ENCODE results near the gene SCYGR4.

Gene SCYGR4

DNA sequence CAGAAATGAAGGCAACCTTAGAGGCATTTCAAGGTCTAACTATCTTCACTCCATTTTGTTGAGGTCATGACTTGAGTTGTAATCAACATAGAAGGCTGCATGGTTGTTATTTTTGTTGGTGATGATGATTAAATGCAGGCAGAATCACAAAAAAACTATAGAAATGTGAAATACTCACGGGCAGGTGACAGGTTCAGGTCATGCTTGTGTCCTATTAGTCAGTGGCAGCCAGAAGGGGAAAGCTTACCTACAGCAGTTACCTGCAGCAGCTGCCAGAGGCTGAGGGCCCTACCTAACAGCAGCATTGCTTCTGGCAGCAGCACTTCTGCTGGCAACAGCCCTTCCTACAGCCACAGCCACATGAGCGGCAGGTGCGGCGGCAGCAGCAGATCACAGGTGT lies 3.1 kb upstream of the SCYGR4 start:
- TF ChIP-seq, protein P1, sequence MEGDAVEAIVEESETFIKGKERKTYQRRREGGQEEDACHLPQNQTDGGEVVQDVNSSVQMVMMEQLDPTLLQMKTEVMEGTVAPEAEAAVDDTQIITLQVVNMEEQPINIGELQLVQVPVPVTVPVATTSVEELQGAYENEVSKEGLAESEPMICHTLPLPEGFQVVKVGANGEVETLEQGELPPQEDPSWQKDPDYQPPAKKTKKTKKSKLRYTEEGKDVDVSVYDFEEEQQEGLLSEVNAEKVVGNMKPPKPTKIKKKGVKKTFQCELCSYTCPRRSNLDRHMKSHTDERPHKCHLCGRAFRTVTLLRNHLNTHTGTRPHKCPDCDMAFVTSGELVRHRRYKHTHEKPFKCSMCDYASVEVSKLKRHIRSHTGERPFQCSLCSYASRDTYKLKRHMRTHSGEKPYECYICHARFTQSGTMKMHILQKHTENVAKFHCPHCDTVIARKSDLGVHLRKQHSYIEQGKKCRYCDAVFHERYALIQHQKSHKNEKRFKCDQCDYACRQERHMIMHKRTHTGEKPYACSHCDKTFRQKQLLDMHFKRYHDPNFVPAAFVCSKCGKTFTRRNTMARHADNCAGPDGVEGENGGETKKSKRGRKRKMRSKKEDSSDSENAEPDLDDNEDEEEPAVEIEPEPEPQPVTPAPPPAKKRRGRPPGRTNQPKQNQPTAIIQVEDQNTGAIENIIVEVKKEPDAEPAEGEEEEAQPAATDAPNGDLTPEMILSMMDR (IDR thresholded peaks at IDR 0.05) = no peak

GRCh38 chr2:227614740-227615139 lies 2.6 kb upstream of the SCYGR4 start, which contains the start of gene SCYGR3:
Gene SCYGR3, minus strand, starts transcription at chr2:227614840. Its CDS starts 0 bp downstream, at chr2:227614840.
- TF ChIP-seq, protein P1 (IDR thresholded peaks at IDR 0.05) = no peak

GRCh38 chr2:227615181-227615580 lies 2.1 kb upstream of the SCYGR4 start:
- TF ChIP-seq, protein P1 (IDR thresholded peaks at IDR 0.05) = no peak

DNA sequence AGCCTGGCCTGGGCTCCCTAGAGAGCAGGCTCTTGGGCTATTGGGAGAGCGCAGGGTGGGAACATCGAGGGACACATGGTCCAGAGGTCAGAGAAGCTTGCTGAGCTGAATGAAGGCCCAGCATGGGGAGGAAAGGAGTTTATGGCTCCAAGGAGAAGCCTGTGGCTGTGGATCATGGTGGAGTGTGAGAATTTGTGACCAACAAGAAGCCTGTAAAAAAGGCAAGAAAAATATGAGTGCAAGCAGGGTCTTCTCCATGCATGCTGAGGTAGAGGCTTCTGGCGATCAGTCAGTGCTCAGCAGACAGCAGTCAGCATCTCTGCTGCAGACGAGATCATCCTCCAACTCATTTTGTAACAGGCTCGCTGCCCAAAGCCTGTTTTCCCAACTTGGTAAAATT lies 1.4 kb upstream of the SCYGR4 start:
- TF ChIP-seq, protein P1 (IDR thresholded peaks at IDR 0.05) = no peak

GRCh38 chr2:227616631-227617030 lies 667 bp upstream of the SCYGR4 start:
- TF ChIP-seq, protein P1 (IDR thresholded peaks at IDR 0.05) = no peak

- TF ChIP-seq, protein P1 (IDR thresholded peaks at IDR 0.05) = no peak
These were observed 5.9 kb downstream of the SCYGR4 start for GRCh38 chr2:227623226-227623625.

- TF ChIP-seq, protein P1 (IDR thresholded peaks at IDR 0.05) = no peak
These were observed 8.1 kb downstream of the SCYGR4 start for GRCh38 chr2:227625420-227625819.

DNA sequence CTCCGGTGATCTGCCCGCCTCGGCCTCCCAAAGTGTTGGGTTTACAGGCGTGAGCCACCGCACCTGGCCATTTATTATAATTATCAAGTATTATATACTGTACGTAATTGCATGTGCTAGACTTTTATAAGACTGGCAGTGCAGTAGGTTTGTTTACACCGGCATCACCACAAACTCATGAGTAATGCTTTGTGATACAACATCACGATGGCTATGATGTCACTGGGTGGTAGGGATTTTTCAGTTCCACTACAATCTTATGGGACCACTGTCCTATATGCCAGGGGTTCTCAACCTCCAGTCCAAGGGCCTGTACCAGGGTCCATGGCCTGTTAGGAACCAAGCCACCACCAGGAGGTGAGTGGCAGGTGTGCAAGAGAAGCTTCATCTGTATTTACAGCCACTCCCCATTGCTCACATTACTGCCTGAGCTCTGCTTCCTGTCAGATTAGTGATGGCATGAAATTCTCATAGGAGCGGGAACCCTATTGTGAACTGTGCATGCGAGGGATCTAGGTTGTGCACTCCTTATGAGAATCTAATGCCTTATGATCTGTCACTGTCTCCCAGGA lies 9.4 kb downstream of the SCYGR4 start:
- TF ChIP-seq, protein P1 (IDR thresholded peaks at IDR 0.05) = no peak

Data from LNCAP (cell line).